IPS-15b (cell line): Measurements from ENCODE around the gene ITGA3.

Source experiments
- H3K27me3 ChIP-seq: one replicate; pipeline ENCODE4 v1.6.1; 2013; ENCODE audit warnings: low read length; ENCODE audit not compliant: control insufficient read depth, insufficient read depth
- H3K36me3 ChIP-seq: one replicate; pipeline ENCODE4 v1.6.1; 2013; ENCODE audit warnings: low read length; ENCODE audit not compliant: control insufficient read depth, insufficient read depth
- H3K4me1 ChIP-seq: one replicate; pipeline ENCODE4 v1.6.1; 2013; ENCODE audit warnings: mild to moderate bottlenecking, low read length; ENCODE audit not compliant: control insufficient read depth, insufficient read depth
- H3K4me3 ChIP-seq: one replicate; pipeline ENCODE4 v1.5.1; 2013; ENCODE audit warnings: low read depth, low read length
- H3K9ac ChIP-seq: one replicate; pipeline ENCODE4 v1.6.1; 2013; ENCODE audit warnings: low read depth, mild to moderate bottlenecking, low read length
- H3K9me3 ChIP-seq: one replicate; pipeline ENCODE4 v1.6.1; 2013; ENCODE audit warnings: mild to moderate bottlenecking, low read length; ENCODE audit not compliant: control insufficient read depth, insufficient read depth

The ITGA3 gene

GRCh38 chr17:50130559-50131305, 74.8 kb downstream of the ITGA3 start:
- H3K4me1 ChIP-seq: peaks cover 29% of the 10 kb centered on the region
- H3K9me3 ChIP-seq: no peaks in the 10 kb centered on the region
- H3K9ac ChIP-seq: peak overlapping the region; percentile 3
- peaks cover 3% of the 10 kb centered on the region for H3K36me3 ChIP-seq
- H3K27me3 ChIP-seq: peaks cover 8% of the 10 kb centered on the region
- peak overlapping the region; percentile 58 for H3K4me3 ChIP-seq

- Histone ChIP-seq H3K9ac (no peak overlapping the region), H3K27me3 (peaks cover 8% of the 10 kb centered on the region), H3K4me3 (no peak overlapping the region), H3K36me3 (peaks cover 3% of the 10 kb centered on the region), H3K4me1 (peaks cover 29% of the 10 kb centered on the region), H3K9me3 (no peaks in the 10 kb centered on the region)
Measured at GRCh38 chr17:50132104-50132794, 76.3 kb downstream of the ITGA3 start.

GRCh38 chr17:50133028-50133768, 77.3 kb downstream of the ITGA3 start:
- Histone ChIP-seq H3K4me3 (no peak overlapping the region), H3K9me3 (no peaks in the 10 kb centered on the region), H3K9ac (no peak overlapping the region), H3K36me3 (peaks cover 11% of the 10 kb centered on the region), H3K27me3 (peaks cover 8% of the 10 kb centered on the region), H3K4me1 (peaks cover 22% of the 10 kb centered on the region)

GRCh38 chr17:50133769-50134099, 77.8 kb downstream of the ITGA3 start:
- Histone ChIP-seq H3K36me3 (peaks cover 17% of the 10 kb centered on the region), H3K27me3 (peaks cover 8% of the 10 kb centered on the region), H3K9me3 (no peaks in the 10 kb centered on the region), H3K4me1 (peaks cover 22% of the 10 kb centered on the region), H3K9ac (no peak overlapping the region), H3K4me3 (no peak overlapping the region)

GRCh38 chr17:50134206-50135110, 78.5 kb downstream of the ITGA3 start:
- Histone ChIP-seq H3K9me3 (no peaks in the 10 kb centered on the region), H3K27me3 (peaks cover 8% of the 10 kb centered on the region), H3K4me1 (peaks cover 22% of the 10 kb centered on the region), H3K36me3 (peaks cover 24% of the 10 kb centered on the region), H3K9ac (no peak overlapping the region), H3K4me3 (no peak overlapping the region)

- H3K36me3 ChIP-seq: peaks cover 27% of the 10 kb centered on the region
- H3K4me3 ChIP-seq: no peak overlapping the region
- peaks cover 8% of the 10 kb centered on the region for H3K27me3 ChIP-seq
- no peaks in the 10 kb centered on the region for H3K9me3 ChIP-seq
- H3K9ac ChIP-seq: no peak overlapping the region
- peaks cover 22% of the 10 kb centered on the region for H3K4me1 ChIP-seq
Measured at GRCh38 chr17:50135316-50136095, 79.6 kb downstream of the ITGA3 start.

- H3K9ac ChIP-seq: no peak overlapping the region
- H3K36me3 ChIP-seq: peaks cover 31% of the 10 kb centered on the region
- H3K9me3 ChIP-seq: no peaks in the 10 kb centered on the region
- H3K4me3 ChIP-seq: no peak overlapping the region
- peaks cover 17% of the 10 kb centered on the region for H3K4me1 ChIP-seq
- H3K27me3 ChIP-seq: peaks cover 8% of the 10 kb centered on the region
Measured at GRCh38 chr17:50136096-50136687, 80.3 kb downstream of the ITGA3 start.

GRCh38 chr17:50137042-50137441, 81.1 kb downstream of the ITGA3 start:
- Histone ChIP-seq H3K4me1 (peaks cover 15% of the 10 kb centered on the region), H3K4me3 (no peak overlapping the region), H3K9me3 (no peaks in the 10 kb centered on the region), H3K27me3 (peaks cover 5% of the 10 kb centered on the region), H3K9ac (no peak overlapping the region), H3K36me3 (peaks cover 34% of the 10 kb centered on the region)

- Histone ChIP-seq H3K27me3 (no peaks in the 10 kb centered on the region), H3K9me3 (no peaks in the 10 kb centered on the region), H3K9ac (no peak overlapping the region), H3K4me3 (no peak overlapping the region), H3K36me3 (peaks cover 47% of the 10 kb centered on the region), H3K4me1 (peaks cover 1% of the 10 kb centered on the region)
Measured at GRCh38 chr17:50139185-50139783, 83.4 kb downstream of the ITGA3 start.
